Measurements from ENCODE around the gene TIAM2.

DNA sequence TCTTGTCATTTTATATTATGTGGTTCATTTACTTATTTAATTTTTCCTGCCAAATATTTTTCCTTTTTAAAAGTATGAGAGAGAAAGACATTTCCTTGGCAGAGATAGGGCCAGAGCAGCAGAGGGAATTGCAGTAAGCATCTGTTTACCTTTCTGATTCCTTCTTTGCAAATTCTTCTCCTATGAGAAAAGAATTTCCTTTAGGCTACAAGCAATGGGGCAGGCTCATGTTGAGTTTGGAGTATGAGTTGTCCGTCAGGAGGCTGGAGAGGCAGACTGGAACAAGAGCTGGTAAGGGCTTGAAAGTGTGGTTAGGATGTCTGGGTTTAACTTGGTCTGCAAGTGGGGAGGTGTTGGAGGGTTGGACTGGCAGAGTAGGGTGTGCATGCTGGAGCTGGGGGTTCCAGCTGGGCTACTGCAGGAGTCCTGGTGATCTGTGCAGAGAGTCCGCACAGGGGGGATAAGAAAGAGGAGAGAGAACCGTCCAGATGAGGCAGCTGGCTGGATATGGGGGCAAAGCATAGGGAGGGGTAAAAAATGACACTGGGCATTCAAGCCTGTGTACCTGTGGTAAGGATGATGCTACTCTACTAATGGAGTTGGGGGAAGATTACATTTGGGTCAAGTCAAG is 19.7 kb downstream of the TIAM2 start:
- TF ChIP-seq, protein P1, sequence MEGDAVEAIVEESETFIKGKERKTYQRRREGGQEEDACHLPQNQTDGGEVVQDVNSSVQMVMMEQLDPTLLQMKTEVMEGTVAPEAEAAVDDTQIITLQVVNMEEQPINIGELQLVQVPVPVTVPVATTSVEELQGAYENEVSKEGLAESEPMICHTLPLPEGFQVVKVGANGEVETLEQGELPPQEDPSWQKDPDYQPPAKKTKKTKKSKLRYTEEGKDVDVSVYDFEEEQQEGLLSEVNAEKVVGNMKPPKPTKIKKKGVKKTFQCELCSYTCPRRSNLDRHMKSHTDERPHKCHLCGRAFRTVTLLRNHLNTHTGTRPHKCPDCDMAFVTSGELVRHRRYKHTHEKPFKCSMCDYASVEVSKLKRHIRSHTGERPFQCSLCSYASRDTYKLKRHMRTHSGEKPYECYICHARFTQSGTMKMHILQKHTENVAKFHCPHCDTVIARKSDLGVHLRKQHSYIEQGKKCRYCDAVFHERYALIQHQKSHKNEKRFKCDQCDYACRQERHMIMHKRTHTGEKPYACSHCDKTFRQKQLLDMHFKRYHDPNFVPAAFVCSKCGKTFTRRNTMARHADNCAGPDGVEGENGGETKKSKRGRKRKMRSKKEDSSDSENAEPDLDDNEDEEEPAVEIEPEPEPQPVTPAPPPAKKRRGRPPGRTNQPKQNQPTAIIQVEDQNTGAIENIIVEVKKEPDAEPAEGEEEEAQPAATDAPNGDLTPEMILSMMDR (IDR thresholded peaks at IDR 0.05) = no peak
- TF ChIP-seq EP300 (IDR thresholded peaks at IDR 0.05) = no peak
- no peak for TF ChIP-seq POLR2A (IDR thresholded peaks at IDR 0.05)

Data from tibial nerve (tissue), 4 donors.